NB4 (cell line): ENCODE results near the gene ING4.
A peak's percentile ranks its signal among the peaks of the same experiment; 100 is the strongest.
"Not testable (repeated sequence)": the region's sequence is repeated elsewhere in the genome, so short reads cannot be mapped to it uniquely, and the experiment has no call there.

Source experiments
- DNase-seq: peaks from one replicate; pipeline ENCODE4 v3.0.0; 2010; ENCODE audit warnings: low read depth
- H3K4me3 ChIP-seq: one replicate; pipeline ENCODE4 v1.5.1; 2011; ENCODE audit warnings: mild to moderate bottlenecking, low read depth, low read length, moderate library complexity
- MYC ChIP-seq: IDR thresholded peaks from 2 replicates; pipeline ENCODE4 v1.6.1; 2011; ENCODE audit warnings: low read depth, low read length
- POLR2A ChIP-seq: IDR thresholded peaks from 2 replicates; pipeline ENCODE4 v1.6.1; 2011; ENCODE audit warnings: mild to moderate bottlenecking; ENCODE audit not compliant: insufficient read length; ENCODE audit errors: extremely low read depth
- TF ChIP-seq, protein P1 (sequence below): IDR thresholded peaks from one replicate; pipeline ENCODE4 v1.5.1; 2012; ENCODE audit warnings: low read depth, low read length
- TF ChIP-seq, protein P2 (sequence below): IDR thresholded peaks from 2 replicates; pipeline ENCODE4 v1.6.1; 2011; ENCODE audit warnings: low read depth, low read length

ING4 gene

DNA sequence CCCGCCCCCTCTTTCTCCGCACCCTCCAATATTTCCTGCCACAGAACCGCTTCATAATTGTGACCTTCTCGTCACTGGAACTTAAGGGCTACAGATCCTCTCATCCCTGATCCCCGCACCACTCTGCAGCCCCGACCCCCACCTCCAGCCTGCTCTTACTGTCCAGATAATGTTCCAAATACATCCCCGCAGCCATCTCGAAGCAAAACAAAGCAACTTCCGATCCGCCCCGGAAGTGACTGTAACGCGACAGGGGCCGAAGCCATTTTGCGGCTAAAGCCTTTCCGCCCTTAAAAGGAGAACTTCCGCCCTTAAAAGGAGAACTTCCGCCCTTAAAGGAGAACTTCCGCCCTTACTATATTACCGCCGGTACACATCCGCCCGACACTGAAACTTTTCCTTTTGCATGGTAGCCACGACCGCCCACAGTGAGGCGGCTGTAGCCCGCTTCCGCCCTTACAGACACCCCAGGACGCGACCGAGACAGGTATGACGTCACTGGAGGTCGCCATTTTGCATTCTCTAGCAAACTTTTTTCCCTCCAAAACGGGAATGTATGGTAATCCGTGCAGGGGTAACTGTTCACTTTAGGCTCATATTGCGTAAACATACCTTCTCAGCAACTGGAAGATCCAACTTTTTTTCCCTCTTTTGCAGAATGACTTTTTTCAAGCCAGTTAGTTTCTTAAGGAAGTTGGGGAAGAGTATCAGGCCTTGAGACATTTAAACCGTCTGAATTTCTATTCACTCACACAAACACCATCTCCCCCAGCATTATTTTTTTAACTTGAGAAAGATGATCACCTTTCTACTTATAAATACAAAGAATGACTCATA lies at the start of gene ING4:
Gene ING4 (minus strand): TSS at position 214 of the 837 bp plus-strand sequence. CDS start 18 bp downstream, at position 196.
- TF ChIP-seq POLR2A: no peak
- TF ChIP-seq MYC: peak; percentile 46; the same call in 1 of the 2 replicates
- TF ChIP-seq, protein P1, sequence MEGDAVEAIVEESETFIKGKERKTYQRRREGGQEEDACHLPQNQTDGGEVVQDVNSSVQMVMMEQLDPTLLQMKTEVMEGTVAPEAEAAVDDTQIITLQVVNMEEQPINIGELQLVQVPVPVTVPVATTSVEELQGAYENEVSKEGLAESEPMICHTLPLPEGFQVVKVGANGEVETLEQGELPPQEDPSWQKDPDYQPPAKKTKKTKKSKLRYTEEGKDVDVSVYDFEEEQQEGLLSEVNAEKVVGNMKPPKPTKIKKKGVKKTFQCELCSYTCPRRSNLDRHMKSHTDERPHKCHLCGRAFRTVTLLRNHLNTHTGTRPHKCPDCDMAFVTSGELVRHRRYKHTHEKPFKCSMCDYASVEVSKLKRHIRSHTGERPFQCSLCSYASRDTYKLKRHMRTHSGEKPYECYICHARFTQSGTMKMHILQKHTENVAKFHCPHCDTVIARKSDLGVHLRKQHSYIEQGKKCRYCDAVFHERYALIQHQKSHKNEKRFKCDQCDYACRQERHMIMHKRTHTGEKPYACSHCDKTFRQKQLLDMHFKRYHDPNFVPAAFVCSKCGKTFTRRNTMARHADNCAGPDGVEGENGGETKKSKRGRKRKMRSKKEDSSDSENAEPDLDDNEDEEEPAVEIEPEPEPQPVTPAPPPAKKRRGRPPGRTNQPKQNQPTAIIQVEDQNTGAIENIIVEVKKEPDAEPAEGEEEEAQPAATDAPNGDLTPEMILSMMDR: no peak
- TF ChIP-seq, protein P2, sequence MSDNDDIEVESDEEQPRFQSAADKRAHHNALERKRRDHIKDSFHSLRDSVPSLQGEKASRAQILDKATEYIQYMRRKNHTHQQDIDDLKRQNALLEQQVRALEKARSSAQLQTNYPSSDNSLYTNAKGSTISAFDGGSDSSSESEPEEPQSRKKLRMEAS: peak; percentile 38; the same call in 1 of the 2 replicates
- peak within 1 kb of the TSS; percentile 95 for H3K4me3 ChIP-seq
- peak; percentile 99 for DNase-seq

DNA sequence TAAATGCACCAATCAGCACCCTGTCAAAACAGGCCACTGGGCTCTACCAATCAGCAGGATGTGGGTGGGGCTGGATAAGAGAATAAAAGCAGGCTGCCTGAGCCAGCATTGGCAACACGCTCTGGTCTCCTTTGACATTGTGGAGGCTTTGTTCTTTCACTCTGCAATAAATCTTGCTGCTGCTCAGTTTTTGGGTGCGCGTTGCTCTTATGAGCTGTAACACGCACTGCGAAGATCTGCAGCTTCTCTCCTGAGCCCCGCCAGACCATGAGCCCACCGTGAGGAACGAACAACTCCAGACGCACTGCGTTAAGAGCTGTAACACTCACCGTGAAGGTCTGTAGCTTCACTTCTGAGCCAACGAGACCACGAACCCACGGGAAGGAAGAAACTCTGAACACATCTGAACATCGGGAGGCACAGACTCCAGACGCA lies 46.1 kb upstream of the ING4 start:
- no peak for DNase-seq
- TF ChIP-seq, protein P2: no peak
- TF ChIP-seq MYC (no peak), POLR2A (no peak)
- TF ChIP-seq, protein P1: no peak
- no peak overlapping the region for H3K4me3 ChIP-seq

DNA sequence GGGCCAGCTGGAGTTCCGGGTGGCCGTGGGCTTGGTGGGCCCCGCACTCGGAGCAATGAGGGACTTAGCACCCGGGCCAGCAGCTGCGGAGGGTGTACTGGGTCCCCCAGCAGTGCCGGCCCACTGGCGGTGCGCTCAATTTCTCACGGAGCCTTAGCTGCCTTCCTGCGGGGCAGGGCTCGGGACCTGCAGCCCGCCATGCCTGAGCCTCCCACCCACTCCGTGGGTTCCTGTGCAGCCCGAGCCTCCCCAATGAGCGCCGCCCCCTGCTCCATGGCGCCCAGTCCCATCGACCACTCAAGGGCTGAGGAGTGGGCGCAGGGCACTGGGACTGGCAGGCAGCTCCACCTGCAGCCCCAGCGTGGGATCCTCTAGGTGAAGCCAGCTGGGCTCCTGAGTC lies 45.4 kb upstream of the ING4 start:
- not testable (repeated sequence) for DNase-seq, H3K4me3 ChIP-seq

- H3K4me3 ChIP-seq: no peak overlapping the region
- no peak; the same call in 1 of the 2 replicates for TF ChIP-seq MYC
- TF ChIP-seq, protein P2: peak; percentile 33; the same call in 1 of the 2 replicates
- TF ChIP-seq POLR2A: no peak
- TF ChIP-seq, protein P1: peak; percentile 8
- peak; percentile 61 for DNase-seq
Observed at GRCh38 chr12:6703631-6704030, 40.7 kb upstream of the ING4 start.

DNA sequence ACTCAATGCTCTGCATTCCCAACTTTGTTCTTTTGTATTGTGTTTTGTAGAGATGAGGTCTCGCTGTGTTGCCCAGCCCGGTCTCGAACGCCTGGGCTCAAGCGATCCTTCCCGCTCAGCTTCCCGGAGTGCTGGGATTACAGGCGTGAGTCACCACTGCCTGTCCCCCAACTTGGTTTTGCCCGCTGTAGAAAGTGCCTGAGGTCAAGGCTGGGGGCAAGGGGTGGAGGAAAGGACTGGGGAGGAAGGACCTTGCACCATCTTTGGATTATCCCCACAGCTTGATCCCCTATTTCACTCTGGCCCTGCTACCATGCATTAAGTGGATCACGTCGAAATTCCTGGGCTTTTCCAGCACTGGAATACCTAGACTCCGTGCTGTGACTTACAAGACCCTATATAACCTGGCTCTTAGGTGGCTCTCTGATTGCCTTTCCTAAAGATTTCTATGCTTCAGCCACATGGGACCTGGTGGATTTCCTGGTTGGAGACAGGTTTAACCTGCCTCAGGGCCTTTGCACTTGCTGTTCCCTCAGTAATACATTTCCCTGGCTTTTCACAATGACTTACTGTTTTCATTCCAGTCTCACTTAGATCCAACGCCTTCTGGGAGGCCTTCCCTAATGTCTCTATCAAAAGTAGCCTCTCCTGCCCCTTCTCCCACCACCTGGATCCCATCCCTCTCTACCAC lies 38.3 kb upstream of the ING4 start:
- no peak for DNase-seq
- TF ChIP-seq, protein P1: no peak
- TF ChIP-seq POLR2A (no peak), MYC (no peak)
- TF ChIP-seq, protein P2: no peak
- H3K4me3 ChIP-seq: no peak overlapping the region

GRCh38 chr12:6700646-6701051 lies 37.7 kb upstream of the ING4 start, which contains the start of gene PIANP:
Gene PIANP (minus strand): TSS chr12:6700815. CDS start chr12:6698061, 2,754 bp downstream.
- no peak for DNase-seq
- H3K4me3 ChIP-seq: no peak within 1 kb of the TSS
- no peak for TF ChIP-seq MYC
- TF ChIP-seq, protein P1: no peak
- TF ChIP-seq, protein P2: no peak
- no peak for TF ChIP-seq POLR2A
